Measurements from ENCODE around the gene SIK2.
A peak's percentile ranks its signal among the peaks of the same experiment; 100 is the strongest.

GRCh38 chr11:111663820-111664219 is 61.6 kb downstream of the SIK2 start:
- TF ChIP-seq, protein P1, sequence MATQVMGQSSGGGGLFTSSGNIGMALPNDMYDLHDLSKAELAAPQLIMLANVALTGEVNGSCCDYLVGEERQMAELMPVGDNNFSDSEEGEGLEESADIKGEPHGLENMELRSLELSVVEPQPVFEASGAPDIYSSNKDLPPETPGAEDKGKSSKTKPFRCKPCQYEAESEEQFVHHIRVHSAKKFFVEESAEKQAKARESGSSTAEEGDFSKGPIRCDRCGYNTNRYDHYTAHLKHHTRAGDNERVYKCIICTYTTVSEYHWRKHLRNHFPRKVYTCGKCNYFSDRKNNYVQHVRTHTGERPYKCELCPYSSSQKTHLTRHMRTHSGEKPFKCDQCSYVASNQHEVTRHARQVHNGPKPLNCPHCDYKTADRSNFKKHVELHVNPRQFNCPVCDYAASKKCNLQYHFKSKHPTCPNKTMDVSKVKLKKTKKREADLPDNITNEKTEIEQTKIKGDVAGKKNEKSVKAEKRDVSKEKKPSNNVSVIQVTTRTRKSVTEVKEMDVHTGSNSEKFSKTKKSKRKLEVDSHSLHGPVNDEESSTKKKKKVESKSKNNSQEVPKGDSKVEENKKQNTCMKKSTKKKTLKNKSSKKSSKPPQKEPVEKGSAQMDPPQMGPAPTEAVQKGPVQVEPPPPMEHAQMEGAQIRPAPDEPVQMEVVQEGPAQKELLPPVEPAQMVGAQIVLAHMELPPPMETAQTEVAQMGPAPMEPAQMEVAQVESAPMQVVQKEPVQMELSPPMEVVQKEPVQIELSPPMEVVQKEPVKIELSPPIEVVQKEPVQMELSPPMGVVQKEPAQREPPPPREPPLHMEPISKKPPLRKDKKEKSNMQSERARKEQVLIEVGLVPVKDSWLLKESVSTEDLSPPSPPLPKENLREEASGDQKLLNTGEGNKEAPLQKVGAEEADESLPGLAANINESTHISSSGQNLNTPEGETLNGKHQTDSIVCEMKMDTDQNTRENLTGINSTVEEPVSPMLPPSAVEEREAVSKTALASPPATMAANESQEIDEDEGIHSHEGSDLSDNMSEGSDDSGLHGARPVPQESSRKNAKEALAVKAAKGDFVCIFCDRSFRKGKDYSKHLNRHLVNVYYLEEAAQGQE (IDR thresholded peaks at IDR 0.05; ENCODE audit: insufficient read depth in 1 of 2, low read depth in 2 of 2, low read length in 2 of 2) = peak in 1 of 2 experiments; percentile 39; a peak in 1 of 4 replicates
- TF ChIP-seq POLR2AphosphoS5 (IDR thresholded peaks at IDR 0.05; ENCODE audit: low read depth, low read length) (no peak), TAF1 (IDR thresholded peaks at IDR 0.05; ENCODE audit: borderline replicate concordance, insufficient read depth, low read length) (no peak), SIN3A (IDR thresholded peaks at IDR 0.05; ENCODE audit: borderline replicate concordance, insufficient read depth, low read length) (no peak), FOXP2 (optimal IDR thresholded peaks at IDR 0.05; ENCODE audit: borderline replicate concordance, extremely low read depth, extremely low read length, insufficient read depth) (no peak)

All from PFSK-1 (cell line).